Activated T-cell treated with anti-CD3 and anti-CD28 coated beads, Interleukin-2, amount 50 U/mL, for 72 hours (primary cell): ENCODE measurements around the gene CDT1. TPM values are rescaled to one million over a fixed set of nuclear protein-coding genes. Genes with fewer than 3 reads are reported as not detected.

Experiments
- ATAC-seq, 2 donors: fragments of 150-1000 bp; cut with Tn5 transposase; replicated peaks in 1 of 2; 2 replicates each; pipeline ENCODE4 v1.10.0; 2021; ENCODE audit warnings: moderate library complexity in 2 of 2, mild to moderate bottlenecking in 1 of 2
- DNase-seq, 2 donors: peaks; one replicate each; pipeline ENCODE4 v3.0.0; 2021 to 2022; ENCODE audit warnings: mixed read lengths in 1 of 2
- H3K27ac Mint-ChIP-seq: one replicate; pipeline ENCODE4 v1.8.0; 2022; ENCODE audit warnings: mild to moderate bottlenecking, moderate library complexity, mixed read lengths
- H3K27me3 Mint-ChIP-seq: one replicate; pipeline ENCODE4 v1.8.0; 2022; ENCODE audit warnings: low read depth, mixed read lengths
- H3K36me3 Mint-ChIP-seq, 2 donors: one replicate each; pipeline ENCODE4 v1.8.0; 2022; ENCODE audit warnings: mixed read lengths in 2 of 2, mild to moderate bottlenecking in 1 of 2; ENCODE audit not compliant: insufficient read depth in 2 of 2
- H3K4me1 Mint-ChIP-seq: one replicate; pipeline ENCODE4 v1.8.0; 2022; ENCODE audit warnings: low read depth, mixed read lengths
- H3K4me3 Mint-ChIP-seq, 2 donors: one replicate each; pipeline ENCODE4 v1.8.0; 2022; ENCODE audit warnings: mild to moderate bottlenecking in 2 of 2, mixed read lengths in 2 of 2, moderate library complexity in 2 of 2
- H3K9me3 Mint-ChIP-seq, 2 donors: one replicate each; pipeline ENCODE4 v1.8.0; 2022; ENCODE audit warnings: mixed read lengths in 2 of 2
- total RNA-seq, 2 donors: library from RNA; stranded (reverse); gene quantifications; one replicate each; pipeline ENCODE4 v1.2.3, GENCODE V29; 2022

The CDT1 gene
- total RNA-seq, 2 donors from 2014 or later, result 167 to 172 TPM

GRCh38 chr16:88792668-88793250, 10.8 kb upstream of the CDT1 start:
- Mint-ChIP-seq H3K9me3 (no peaks in the 10 kb centered on the region), H3K4me1 (peaks cover 40% of the 10 kb centered on the region), H3K27ac (no peak overlapping the region), H3K36me3 (no peaks in the 10 kb centered on the region), H3K27me3 (no peaks in the 10 kb centered on the region), H3K4me3 (peak overlapping the region in 1 of 2 donors; percentile 45)
- ATAC-seq, result no peak
- DNase-seq, result no peak

- H3K9me3 Mint-ChIP-seq, result no peaks in the 10 kb centered on the region
- no peak for DNase-seq
- H3K27me3 Mint-ChIP-seq, result no peaks in the 10 kb centered on the region
- H3K36me3 Mint-ChIP-seq, result no peaks in the 10 kb centered on the region
- no peak overlapping the region for H3K4me3 Mint-ChIP-seq
- peaks cover 40% of the 10 kb centered on the region for H3K4me1 Mint-ChIP-seq
- no peak for ATAC-seq
- no peak overlapping the region for H3K27ac Mint-ChIP-seq
These were observed 10.2 kb upstream of the CDT1 start for GRCh38 chr16:88793251-88793954.

- Mint-ChIP-seq H3K4me1 (peaks cover 37% of the 10 kb centered on the region), H3K27ac (no peak overlapping the region), H3K27me3 (no peaks in the 10 kb centered on the region), H3K9me3 (no peaks in the 10 kb centered on the region), H3K4me3 (no peak overlapping the region), H3K36me3 (no peaks in the 10 kb centered on the region)
- DNase-seq, result no peak
- ATAC-seq, result no peak
These were observed 7.3 kb upstream of the CDT1 start for GRCh38 chr16:88796278-88796677.

GRCh38 chr16:88798073-88798472, 5.5 kb upstream of the CDT1 start:
- DNase-seq, result no peak
- no peaks in the 10 kb centered on the region for H3K9me3 Mint-ChIP-seq
- H3K27ac Mint-ChIP-seq, result no peak overlapping the region
- no peaks in the 10 kb centered on the region for H3K27me3 Mint-ChIP-seq
- H3K4me3 Mint-ChIP-seq, result no peak overlapping the region
- no peaks in the 10 kb centered on the region for H3K36me3 Mint-ChIP-seq
- H3K4me1 Mint-ChIP-seq, result peaks cover 29% of the 10 kb centered on the region
- no peak for ATAC-seq

GRCh38 chr16:88798772-88799455, 4.7 kb upstream of the CDT1 start:
- Mint-ChIP-seq H3K4me3 (no peak overlapping the region), H3K4me1 (peaks cover 29% of the 10 kb centered on the region), H3K27ac (no peak overlapping the region), H3K9me3 (no peaks in the 10 kb centered on the region), H3K36me3 (no peaks in the 10 kb centered on the region), H3K27me3 (no peaks in the 10 kb centered on the region)
- ATAC-seq, result no peak
- no peak for DNase-seq

GRCh38 chr16:88799569-88800276, 3.9 kb upstream of the CDT1 start:
- H3K27ac Mint-ChIP-seq, result no peak overlapping the region

GRCh38 chr16:88800277-88800592, 3.4 kb upstream of the CDT1 start:
- Mint-ChIP-seq H3K4me1 (peaks cover 21% of the 10 kb centered on the region), H3K27ac (no peak overlapping the region), H3K9me3 (no peaks in the 10 kb centered on the region), H3K27me3 (no peaks in the 10 kb centered on the region), H3K4me3 (no peak overlapping the region), H3K36me3 (no peaks in the 10 kb centered on the region)
- DNase-seq (no peak), ATAC-seq (no peak)

More at GRCh38 chr16:88799569-88800276, 3.9 kb upstream of the CDT1 start:
- DNase-seq (no peak), ATAC-seq (no peak)
- no peaks in the 10 kb centered on the region for H3K9me3 Mint-ChIP-seq
- no peaks in the 10 kb centered on the region for H3K36me3 Mint-ChIP-seq
- peaks cover 26% of the 10 kb centered on the region for H3K4me1 Mint-ChIP-seq
- H3K27me3 Mint-ChIP-seq, result no peaks in the 10 kb centered on the region
- no peak overlapping the region for H3K4me3 Mint-ChIP-seq

- Mint-ChIP-seq H3K4me1 (peaks cover 34% of the 10 kb centered on the region), H3K27me3 (no peaks in the 10 kb centered on the region), H3K4me3 (peak overlapping the region; percentile 84 to 86), H3K36me3 (no peaks in the 10 kb centered on the region), H3K27ac (peak overlapping the region; percentile 68), H3K9me3 (no peaks in the 10 kb centered on the region)
- no peak for DNase-seq
- ATAC-seq, result no peak
These were observed 573 bp downstream of the CDT1 start for GRCh38 chr16:88804173-88804551.

- peak overlapping the region; percentile 84 to 86 for H3K4me3 Mint-ChIP-seq
- H3K27me3 Mint-ChIP-seq, result no peaks in the 10 kb centered on the region
- ATAC-seq (peak; percentile 12 to 27), DNase-seq (peak; percentile 52 to 57)
- peak overlapping the region; percentile 68 for H3K27ac Mint-ChIP-seq
- H3K36me3 Mint-ChIP-seq, result no peaks in the 10 kb centered on the region
- peaks cover 39% of the 10 kb centered on the region for H3K4me1 Mint-ChIP-seq
- no peaks in the 10 kb centered on the region for H3K9me3 Mint-ChIP-seq
These were observed 1.2 kb downstream of the CDT1 start for GRCh38 chr16:88804552-88805339.

- Mint-ChIP-seq H3K27ac (no peak overlapping the region), H3K4me3 (peak overlapping the region; percentile 84 to 86), H3K4me1 (peaks cover 38% of the 10 kb centered on the region), H3K27me3 (no peaks in the 10 kb centered on the region), H3K9me3 (no peaks in the 10 kb centered on the region), H3K36me3 (peaks cover 0 to 2% of the 10 kb centered on the region in 2 donors)
- ATAC-seq, result no peak
- DNase-seq, result no peak
These were observed 1.7 kb downstream of the CDT1 start for GRCh38 chr16:88805340-88805715.

GRCh38 chr16:88805887-88806393, 2.4 kb downstream of the CDT1 start:
- peaks cover 38% of the 10 kb centered on the region for H3K4me1 Mint-ChIP-seq
- H3K36me3 Mint-ChIP-seq, result peaks cover 0 to 2% of the 10 kb centered on the region in 2 donors
- ATAC-seq, result no peak
- H3K9me3 Mint-ChIP-seq, result no peaks in the 10 kb centered on the region
- H3K27ac Mint-ChIP-seq, result no peak overlapping the region
- DNase-seq, result no peak
- no peaks in the 10 kb centered on the region for H3K27me3 Mint-ChIP-seq
- H3K4me3 Mint-ChIP-seq, result peak overlapping the region in 1 of 2 donors; percentile 52

GRCh38 chr16:88806491-88807111, 3.0 kb downstream of the CDT1 start:
- peak overlapping the region in 1 of 2 donors; percentile 52 for H3K4me3 Mint-ChIP-seq
- H3K36me3 Mint-ChIP-seq, result peaks cover 0 to 2% of the 10 kb centered on the region in 2 donors
- no peaks in the 10 kb centered on the region for H3K9me3 Mint-ChIP-seq
- no peak for ATAC-seq
- no peak overlapping the region for H3K27ac Mint-ChIP-seq
- H3K27me3 Mint-ChIP-seq, result no peaks in the 10 kb centered on the region
- DNase-seq, result no peak
- H3K4me1 Mint-ChIP-seq, result peaks cover 32% of the 10 kb centered on the region
